Tibial artery (tissue), 4 donors: ENCODE measurements around the gene SH2D2A.

Experiments used
- DNase-seq, 2 donors: peaks; one replicate each; pipeline ENCODE4 v3.0.0-alpha.2; 2019
- H3K27ac ChIP-seq, 2 donors: fragments of 200-600 bp; sonication (generic) in 1 of 2; 1 replicate in 1 of 2; 2 replicates in 1 of 2; pipeline ENCODE4 v1.5.1; 2018 to 2019; ENCODE audit warnings: mild to moderate bottlenecking in 1 of 2
- H3K27me3 ChIP-seq, 2 donors: fragments of 200-600 bp; sonication (generic) in 1 of 2; one replicate each; pipeline versions ENCODE4 v1.5.1 to v1.6.0; 2016 to 2019
- H3K36me3 ChIP-seq, 3 donors: fragments of 200-600 bp; sonication (generic) in 2 of 3; one replicate each; pipeline ENCODE4 v1.5.1; 2016 to 2019; ENCODE audit warnings: mild to moderate bottlenecking in 2 of 3
- H3K4me1 ChIP-seq, 4 donors: fragments of 200-600 bp; sonication (generic) in 2 of 4; 1 replicate in 3 of 4; 2 replicates in 1 of 4; pipeline ENCODE4 v1.5.1; 2016 to 2019
- H3K4me3 ChIP-seq, 2 donors: fragments of 200-600 bp; sonication (generic) in 1 of 2; 1 replicate in 1 of 2; 2 replicates in 1 of 2; pipeline ENCODE4 v1.5.1; 2018 to 2019; ENCODE audit warnings: mild to moderate bottlenecking in 2 of 2
- H3K9me3 ChIP-seq, 3 donors: fragments of 200-600 bp; sonication (generic) in 1 of 3; one replicate each; pipeline ENCODE4 v1.5.1; 2016 to 2019
- CTCF ChIP-seq, 2 experiments: fragments of 200-600 bp in 1 of 2; fragments of 450-650 bp in 1 of 2; IDR thresholded peaks; one replicate each; pipeline ENCODE4 v1.5.1; 2017 to 2019; ENCODE audit warnings: antibody characterized with exemption in 2 of 2, mild to moderate bottlenecking in 1 of 2, moderate library complexity in 1 of 2
- intact Hi-C: fragments of 100-400 bp; cut with DNase I; formaldehyde crosslinking; loops from one replicate; pipeline ENCODE4 v1.15.0; 2023; ENCODE audit warnings: low total_unique reads

SH2D2A gene

GRCh38 chr1:156816561-156817328 is at the start of gene SH2D2A:
SH2D2A (minus strand) TSS chr1:156816848; CDS start chr1:156816708, 140 bp downstream.
- no peaks in the 10 kb centered on the region for H3K36me3 ChIP-seq
- no peak for TF ChIP-seq CTCF (IDR thresholded peaks at IDR 0.05)
- peaks cover 0 to 14% (median 12%) of the 10 kb centered on the region in 4 donors for H3K4me1 ChIP-seq
- H3K9me3 ChIP-seq: no peaks in the 10 kb centered on the region
- H3K27me3 ChIP-seq: peaks cover 0 to 7% of the 10 kb centered on the region in 2 donors
- DNase-seq: peak in 1 of 2 donors; percentile 62
- no peak within 1 kb of the TSS for H3K4me3 ChIP-seq
- H3K27ac ChIP-seq: peak within 1 kb of the TSS in 1 of 2 donors; percentile 22
- intact Hi-C loops: no loop called here

- Histone ChIP-seq H3K36me3 (no peaks in the 10 kb centered on the region), H3K27ac (no peak overlapping the region), H3K9me3 (no peaks in the 10 kb centered on the region), H3K4me1 (peaks cover 0 to 6% (median 3%) of the 10 kb centered on the region in 4 donors), H3K27me3 (peaks cover 0 to 74% of the 10 kb centered on the region in 2 donors), H3K4me3 (no peak overlapping the region)
- intact Hi-C loops: no loop called here
- no peak for DNase-seq
- no peak for TF ChIP-seq CTCF (IDR thresholded peaks at IDR 0.05)
Observed at GRCh38 chr1:156865865-156866248, 49.2 kb upstream of the SH2D2A start.

GRCh38 chr1:156865258-156865657 is 48.6 kb upstream of the SH2D2A start:
- no peaks in the 10 kb centered on the region for H3K36me3 ChIP-seq
- DNase-seq: no peak
- H3K27ac ChIP-seq: no peak overlapping the region
- no peaks in the 10 kb centered on the region for H3K9me3 ChIP-seq
- H3K4me3 ChIP-seq: no peak overlapping the region
- no peak for TF ChIP-seq CTCF (IDR thresholded peaks at IDR 0.05)
- peaks cover 0 to 12% (median 9%) of the 10 kb centered on the region in 4 donors for H3K4me1 ChIP-seq
- intact Hi-C loops: no loop called here
- H3K27me3 ChIP-seq: peaks cover 0 to 80% of the 10 kb centered on the region in 2 donors

- intact Hi-C loops: no loop called here
- Histone ChIP-seq H3K36me3 (no peaks in the 10 kb centered on the region), H3K27me3 (peaks cover 0 to 84% of the 10 kb centered on the region in 2 donors), H3K4me3 (no peak overlapping the region), H3K4me1 (peaks cover 0 to 16% (median 13%) of the 10 kb centered on the region in 4 donors), H3K27ac (no peak overlapping the region), H3K9me3 (no peaks in the 10 kb centered on the region)
- TF ChIP-seq CTCF (IDR thresholded peaks at IDR 0.05): no peak
- DNase-seq: no peak
Observed at GRCh38 chr1:156864796-156865195, 48.1 kb upstream of the SH2D2A start.

GRCh38 chr1:156863631-156864030 is 47.0 kb upstream of the SH2D2A start:
- Histone ChIP-seq H3K4me1 (peaks cover 0 to 27% (median 25%) of the 10 kb centered on the region in 4 donors), H3K27ac (no peak overlapping the region), H3K9me3 (no peaks in the 10 kb centered on the region), H3K27me3 (peaks cover 0 to 95% of the 10 kb centered on the region in 2 donors), H3K4me3 (no peak overlapping the region), H3K36me3 (no peaks in the 10 kb centered on the region)
- no peak for TF ChIP-seq CTCF (IDR thresholded peaks at IDR 0.05)
- DNase-seq: no peak
- intact Hi-C loops: no loop called here
